DMS53 treated with DMSO at 0.1 percent for 48 hours (cell line): ENCODE results near the gene RNASEH2B.

Source experiments
- DNase-seq: peaks from one replicate; lab custom pipeline; 2025; ENCODE audit not compliant: unreplicated experiment; lab: John Stamatoyannopoulos, UW

The RNASEH2B gene

GRCh38 chr13:50907781-50908180 is 1.8 kb upstream of the RNASEH2B start:
- no peak for DNase-seq

DNA sequence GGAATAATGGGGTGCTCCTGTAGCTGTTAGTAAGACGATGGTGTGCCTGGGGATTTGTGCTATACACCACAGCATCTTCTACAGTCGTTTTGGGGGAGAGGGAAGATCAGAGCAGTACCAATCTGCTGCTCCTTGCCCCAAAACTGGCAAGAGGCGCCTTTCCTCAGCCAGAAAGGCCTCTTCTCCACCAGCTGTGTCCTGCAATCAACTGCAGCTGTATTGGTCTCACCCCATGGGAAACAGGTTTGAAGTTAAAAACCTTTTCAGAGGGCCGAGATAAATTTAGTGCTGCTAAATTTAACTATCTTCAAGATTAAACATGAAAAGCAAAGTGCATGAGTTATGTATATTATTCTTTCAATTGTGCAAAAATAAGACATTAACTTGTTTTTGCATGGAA is 1.2 kb upstream of the RNASEH2B start:
- DNase-seq, result no peak

DNA sequence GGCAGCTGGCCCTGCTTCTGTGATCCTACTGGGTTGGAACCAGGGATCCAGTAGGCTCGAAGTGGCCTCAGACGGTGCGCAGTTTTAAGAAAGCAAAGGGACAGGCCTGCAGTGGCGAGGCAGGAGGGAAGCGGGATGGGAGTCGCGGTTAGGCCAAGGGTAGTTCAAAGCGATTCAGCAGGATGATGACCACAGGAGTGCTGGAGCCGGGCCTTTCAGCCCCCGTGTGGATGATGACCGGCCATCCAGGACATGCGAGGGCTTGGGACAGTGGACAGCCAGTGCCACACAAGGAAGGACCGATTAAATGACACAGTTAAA is 854 bp downstream of the RNASEH2B start:
- DNase-seq, result peak; percentile 57

DNA sequence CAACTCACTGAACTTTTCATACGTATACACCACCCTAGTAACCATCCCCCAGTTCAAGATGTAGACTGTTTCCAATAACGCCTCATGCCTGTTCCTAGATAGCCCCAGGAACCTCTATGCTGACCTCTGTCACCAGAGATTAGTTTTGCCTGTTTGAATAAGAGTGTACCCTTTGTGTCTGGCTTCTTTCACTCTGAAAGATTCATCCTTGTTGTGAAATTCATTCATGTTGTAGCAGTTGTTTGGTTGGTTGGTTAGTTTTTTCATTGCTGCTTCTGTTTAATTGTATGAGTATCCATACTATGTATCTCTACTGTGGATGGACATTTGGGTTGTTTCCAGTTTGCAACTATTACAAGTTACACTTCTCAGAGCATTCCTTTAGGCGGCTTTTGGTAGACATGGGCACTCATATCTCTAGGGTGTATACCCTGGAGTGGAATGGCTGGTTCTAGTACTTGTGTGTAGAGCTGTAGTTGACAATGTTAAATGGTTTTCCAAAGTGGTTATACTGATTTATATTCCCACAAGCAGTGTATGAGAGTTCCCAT is 1.6 kb downstream of the RNASEH2B start:
- no peak for DNase-seq

GRCh38 chr13:50911937-50912795 is 2.6 kb downstream of the RNASEH2B start:
- DNase-seq, result peak; percentile 59

- no peak for DNase-seq
Measured at GRCh38 chr13:50912851-50913250, 3.3 kb downstream of the RNASEH2B start.

DNA sequence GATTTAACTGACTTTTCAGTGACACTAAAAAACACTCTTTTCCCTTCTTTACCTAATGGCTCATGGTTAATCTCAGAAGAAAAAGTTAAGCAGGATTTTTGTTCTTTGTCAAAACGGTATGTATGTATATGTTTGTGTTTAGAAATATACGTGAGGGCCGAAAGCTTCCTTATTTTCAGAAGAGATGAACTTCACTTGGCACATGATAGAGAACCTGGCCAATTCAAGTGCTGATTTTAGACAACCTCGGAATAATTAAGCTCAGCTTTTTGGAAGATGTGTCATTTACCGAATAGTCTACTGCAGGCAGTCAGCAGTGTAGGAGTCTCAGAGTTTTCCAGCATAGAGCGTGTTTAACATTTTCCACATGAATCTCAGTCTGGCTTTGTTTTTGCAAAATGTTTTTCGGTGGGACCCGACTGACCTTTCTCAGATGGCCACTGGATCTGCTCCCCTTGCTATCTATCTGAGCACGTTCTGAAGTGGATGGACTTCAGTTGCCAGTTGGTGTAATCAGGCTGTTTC is 4.6 kb downstream of the RNASEH2B start:
- no peak for DNase-seq

- DNase-seq, result no peak
Measured at GRCh38 chr13:50914848-50915247, 5.3 kb downstream of the RNASEH2B start.

DNA sequence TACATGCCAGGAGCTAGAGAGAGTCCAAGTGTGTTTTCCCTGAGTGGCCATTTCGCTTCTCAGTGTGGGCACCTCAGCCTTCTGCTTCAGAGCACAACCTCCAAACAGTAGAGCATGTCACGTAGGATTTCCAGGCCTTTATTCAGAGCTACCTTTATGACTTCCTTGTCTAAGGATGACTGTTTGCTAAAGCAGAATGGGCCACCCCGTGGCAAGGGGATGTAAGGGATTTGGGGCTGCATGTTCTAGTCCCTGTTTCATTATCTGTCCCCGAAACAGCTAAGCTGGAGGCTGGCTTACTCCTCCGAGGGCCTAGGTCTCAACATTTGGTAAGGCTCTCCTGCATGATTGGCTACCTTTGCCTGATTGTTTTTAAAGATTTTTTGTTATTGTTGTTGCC is 6.0 kb downstream of the RNASEH2B start:
- no peak for DNase-seq

- DNase-seq, result no peak
Measured at GRCh38 chr13:50916701-50917184, 7.2 kb downstream of the RNASEH2B start.

- no peak for DNase-seq
Measured at GRCh38 chr13:50917572-50917971, 8.0 kb downstream of the RNASEH2B start.

- no peak for DNase-seq
Measured at GRCh38 chr13:50918567-50918966, 9.0 kb downstream of the RNASEH2B start.

GRCh38 chr13:50919277-50919676 is 9.7 kb downstream of the RNASEH2B start:
- DNase-seq, result no peak

DNA sequence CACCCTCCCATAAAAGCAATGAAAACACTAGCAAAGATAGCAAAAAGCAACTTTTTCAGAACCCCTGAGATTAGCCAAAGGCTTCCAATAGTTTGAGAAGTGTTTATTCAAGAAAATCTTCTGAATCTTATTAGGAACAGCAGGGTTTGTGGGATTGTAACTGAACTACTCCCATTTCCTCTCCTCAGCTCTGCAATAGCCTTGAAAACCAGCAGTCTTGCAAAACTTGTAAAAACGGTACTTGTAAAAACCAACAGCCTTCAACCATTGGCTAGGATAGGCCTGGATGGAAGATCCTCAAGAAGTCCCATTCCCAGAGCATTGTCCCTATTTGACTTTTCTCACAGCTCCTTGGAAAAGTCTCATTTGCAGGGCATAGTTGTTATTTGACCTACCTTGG is 12.1 kb downstream of the RNASEH2B start:
- DNase-seq, result no peak

- DNase-seq, result no peak
Measured at GRCh38 chr13:50923272-50923671, 13.7 kb downstream of the RNASEH2B start.

GRCh38 chr13:50924025-50924424 is 14.4 kb downstream of the RNASEH2B start:
- no peak for DNase-seq

GRCh38 chr13:50927701-50928100 is 18.1 kb downstream of the RNASEH2B start:
- no peak for DNase-seq

DNA sequence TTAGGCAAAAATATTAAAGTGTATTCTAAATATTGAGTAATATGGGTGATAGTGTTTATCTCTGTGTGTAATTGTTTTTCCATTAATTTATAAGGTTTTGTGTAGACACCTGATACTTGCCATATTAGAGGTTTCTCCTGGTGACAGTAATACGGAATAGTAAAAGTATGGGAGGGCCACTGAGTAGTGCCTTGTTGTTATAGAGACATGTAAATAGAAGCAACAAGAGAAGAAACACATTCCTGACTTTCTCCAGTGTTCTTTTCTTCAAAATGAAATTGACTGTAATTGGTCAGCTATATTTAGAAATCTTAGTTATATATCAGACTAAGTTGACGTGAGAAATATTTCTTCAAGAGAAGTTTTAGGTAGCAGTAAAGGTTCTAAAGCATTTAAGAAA is 18.5 kb downstream of the RNASEH2B start:
- no peak for DNase-seq

DNA sequence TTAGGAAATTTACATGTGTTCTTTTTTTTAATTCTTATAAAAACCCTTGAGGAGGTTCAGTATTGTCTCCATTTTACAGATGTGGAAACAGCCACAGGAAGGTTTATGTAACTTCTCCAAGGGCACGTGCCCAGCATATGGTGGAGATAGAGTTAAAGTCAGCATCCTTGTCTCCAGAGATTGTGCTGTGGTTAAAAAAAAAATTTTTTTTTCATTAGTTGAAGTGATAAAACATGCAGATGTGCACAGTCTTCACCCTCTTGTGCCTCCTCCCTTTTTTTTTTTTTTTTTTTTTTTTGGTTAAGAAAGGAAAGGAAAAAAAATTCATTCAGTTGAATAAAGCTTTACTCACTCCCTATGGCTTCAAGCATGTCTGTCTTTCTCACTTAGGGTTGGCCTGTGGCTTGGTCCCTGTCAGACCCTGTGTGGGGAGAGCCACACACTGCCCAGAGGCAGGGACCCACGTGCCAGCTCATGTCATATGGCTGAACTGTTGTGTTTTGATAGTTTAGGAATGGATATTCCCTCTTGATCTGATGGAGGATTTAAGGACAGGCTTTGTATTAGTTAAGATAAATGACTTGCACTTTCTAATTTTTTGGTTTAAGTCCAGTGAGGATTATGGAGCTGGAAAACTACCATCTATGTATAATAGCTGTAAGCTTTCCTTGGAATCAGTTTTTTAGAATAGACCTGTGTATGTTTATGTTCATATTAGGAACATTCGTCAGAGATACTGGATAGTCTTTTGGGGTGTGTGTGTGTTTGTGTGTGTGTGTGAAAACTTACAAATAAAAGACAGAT is 19.3 kb downstream of the RNASEH2B start:
- DNase-seq, result no peak

- DNase-seq, result no peak
Measured at GRCh38 chr13:50932091-50932490, 22.5 kb downstream of the RNASEH2B start.

DNA sequence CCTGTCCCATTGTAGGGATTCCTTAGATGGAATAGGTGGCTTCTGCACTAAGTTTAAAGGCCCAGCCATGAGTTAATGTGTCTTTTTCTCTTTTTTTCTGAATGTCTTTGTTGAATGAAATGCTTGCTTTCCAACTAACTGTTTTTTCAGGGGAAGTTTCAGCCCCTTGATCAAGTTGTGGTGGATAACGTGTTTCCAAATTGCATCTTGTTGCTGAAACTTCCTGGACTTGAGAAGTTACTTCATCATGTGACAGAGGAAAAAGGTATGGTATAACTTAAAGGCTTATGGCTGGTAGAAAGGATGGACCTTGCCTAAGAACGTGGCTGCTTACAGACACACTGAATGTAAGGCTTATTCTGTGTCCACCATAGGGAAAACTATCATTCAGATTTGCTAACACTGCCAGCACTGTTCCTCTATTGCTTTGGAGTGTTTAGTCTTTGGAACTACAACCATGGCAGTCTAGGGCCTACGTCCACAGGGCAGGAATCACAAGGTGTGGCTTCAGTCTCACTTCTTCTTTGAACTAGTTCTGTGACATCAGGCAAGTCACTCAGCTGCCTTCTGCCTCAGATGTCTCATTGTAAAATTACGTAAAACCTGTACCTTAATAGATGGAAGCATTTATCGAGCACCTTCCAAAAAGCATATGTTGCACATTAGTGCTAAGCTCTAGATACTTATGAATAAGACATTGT is 25.3 kb downstream of the RNASEH2B start:
- DNase-seq, result no peak
